ENCODE measurements around the gene ZCCHC24. TPM values are rescaled to one million over a fixed set of nuclear protein-coding genes. Genes with fewer than 3 reads are reported as not detected.

ZCCHC24 gene
- total and polyA plus RNA-seq, 2 of the 8 experiments (the other 6 are each of a cell fraction or from before 2014, with no cell fraction given) = 3.9 to 6.9 TPM

DNA sequence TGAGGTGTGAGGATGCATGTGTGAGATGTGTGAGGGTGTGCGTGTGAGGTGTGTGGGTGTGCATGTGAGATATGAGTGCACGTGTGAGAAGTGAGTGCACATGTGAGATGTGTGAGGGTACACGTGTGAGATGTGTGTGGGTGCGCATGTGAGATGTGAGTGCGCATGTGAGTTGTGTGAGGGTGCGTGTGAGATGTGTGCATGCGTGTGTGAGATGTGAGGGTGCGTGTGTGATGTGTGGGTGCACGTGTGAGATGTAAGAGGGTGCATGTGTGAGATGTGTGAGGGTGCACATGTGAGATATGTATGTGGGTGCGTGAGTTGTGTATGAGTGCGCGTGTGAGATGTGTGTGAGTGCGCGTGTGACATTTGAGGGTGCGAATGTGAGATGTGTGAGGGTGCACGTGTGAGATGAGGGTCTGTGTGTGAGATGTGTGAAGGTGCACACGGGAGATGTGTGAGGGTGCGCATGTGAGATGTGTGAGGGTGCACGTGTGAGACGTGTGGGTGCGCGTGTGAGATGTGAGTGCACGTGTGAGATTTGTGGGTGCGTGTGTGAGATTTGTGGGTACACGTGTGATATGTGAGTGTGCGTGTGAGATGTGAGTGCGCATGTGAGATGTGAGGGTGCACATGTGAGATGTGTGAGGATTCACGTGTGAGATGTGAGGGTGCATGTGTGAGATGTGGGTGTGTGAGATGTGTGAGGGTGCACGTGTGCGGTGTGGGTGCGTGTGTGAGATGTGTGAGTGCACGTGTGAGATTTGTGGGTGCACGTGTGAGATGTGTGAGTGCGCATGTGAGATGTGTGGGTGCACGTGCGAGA is 67.7 kb downstream of the ZCCHC24 start:
- Histone ChIP-seq H3K4me1 (replicated peaks in 1 of 4; ENCODE audit: control insufficient read depth in 3 of 4, insufficient read depth in 4 of 4, low read length in 3 of 4) (peaks cover 0 to 6% (median 0%) of the 10 kb centered on the region in 4 experiments; a peak in 1 of 7 replicates), H2BK20ac (ENCODE audit: low read length) (no peak overlapping the region), H2BK12ac (ENCODE audit: low read depth, low read length) (no peak overlapping the region), H3K14ac (ENCODE audit: insufficient read length) (no peak overlapping the region), H3K4me3 (ENCODE audit: extremely low read depth in 1 of 4, insufficient read depth in 2 of 4, low read depth in 3 of 4, low read length in 4 of 4) (no peak overlapping the region), H3K9ac (replicated peaks in 1 of 4; ENCODE audit: extremely low read depth in 1 of 4, low read depth in 3 of 4, low read length in 3 of 4) (no peak overlapping the region), H3K9me3 (ENCODE audit: insufficient read depth in 2 of 2, low read depth in 1 of 2, low read length in 1 of 2) (no peaks in the 10 kb centered on the region), H4K91ac (replicated peaks; ENCODE audit: insufficient read length, low read length) (peak overlapping the region; percentile 80), H4K8ac (ENCODE audit: extremely low read depth, insufficient read depth, low read length) (no peak overlapping the region), H4K20me1 (replicated peaks in 1 of 2; ENCODE audit: control insufficient read depth in 1 of 2, insufficient read depth in 2 of 2, low read length in 2 of 2) (peaks cover 0 to 14% of the 10 kb centered on the region in 2 experiments), H3K4me2 (ENCODE audit: insufficient read depth in 1 of 2, low read depth in 2 of 2, low read length in 2 of 2) (no peak overlapping the region), H2BK5ac (ENCODE audit: low read depth, low read length) (0 out of 2 replicates have a peak overlapping the region, but pooled peaks have one; percentile 2), H4K5ac (ENCODE audit: insufficient read length, low read depth, low read length) (no peak overlapping the region), H2AK5ac (ENCODE audit: low read depth, low read length) (peak overlapping the region; percentile 66; the same call in 1 of the 2 replicates), H3K4ac (replicated peaks; ENCODE audit: insufficient read length, low read depth, low read length) (peak overlapping the region; percentile 8), H3K79me2 (ENCODE audit: control insufficient read depth in 1 of 2, insufficient read depth in 2 of 2, low read length in 2 of 2) (no peaks in the 10 kb centered on the region), H3K27me3 (replicated peaks in 1 of 4; ENCODE audit: control insufficient read depth in 3 of 4, extremely low read depth in 1 of 4, insufficient read depth in 3 of 4, low read length in 3 of 4) (no peaks in the 10 kb centered on the region; a peak in 1 of 7 replicates), H3K27ac (ENCODE audit: low read depth, low read length) (no peak overlapping the region), H3K23ac (ENCODE audit: insufficient read length) (no peak overlapping the region), H3K36me3 (ENCODE audit: control insufficient read depth in 2 of 4, insufficient read depth in 4 of 4, low read length in 3 of 4) (no peaks in the 10 kb centered on the region), H2AFZ (ENCODE audit: low read length) (no peak overlapping the region), H3K56ac (replicated peaks; ENCODE audit: insufficient read length, low read depth, low read length) (no peak overlapping the region), H3K23me2 (ENCODE audit: low read depth, low read length) (peaks cover 9% of the 10 kb centered on the region; the same call in 1 of the 2 replicates), H3K79me1 (ENCODE audit: low read depth, low read length) (no peaks in the 10 kb centered on the region; the same call in 1 of the 2 replicates), H2BK120ac (replicated peaks; ENCODE audit: low read depth, low read length) (no peak overlapping the region), H3K18ac (ENCODE audit: extremely low read depth, low read length) (no peak overlapping the region), H2BK15ac (ENCODE audit: low read length) (no peak overlapping the region)
- CTCF ChIA-PET (ENCODE audit: partially characterized antibody) = no interaction called here
- FAIRE-seq (no peak), DNase-seq (ENCODE audit: low read depth in 1 of 2, low spot score in 2 of 2) (no peak)
- POLR2A ChIA-PET (ENCODE audit: partially characterized antibody) = no interaction called here
- TF ChIP-seq BCL11A (IDR thresholded peaks at IDR 0.05; ENCODE audit: low read depth in 2 of 2, low read length in 2 of 2) (no peak), SRF (IDR thresholded peaks at IDR 0.05; ENCODE audit: low read depth, low read length) (no peak), HDAC2 (IDR thresholded peaks at IDR 0.05; ENCODE audit: borderline replicate concordance in 1 of 2, low read depth in 2 of 2, low read length in 2 of 2) (no peak)
- WGBS, 2 experiments (ENCODE audit: extremely low coverage in 1 of 2, insufficient coverage in 1 of 2, insufficient read length in 1 of 2, insufficient replicate concordance in 2 of 2, low coverage in 1 of 2, low lambda C conversion rate in 2 of 2, missing lambda C conversion rate in 1 of 2) = 86 to 100% methylated on average over 5 to 36 of the region's 36 CpGs
